Stimulated activated CD8-positive, alpha-beta memory T cell treated with anti-CD3 and anti-CD28 coated beads, Interleukin-12 subunit alpha, Interleukin-12 subunit beta, amount 100 ng/mL, for 1 hour (primary cell): ENCODE results near the gene AMTN.
A peak's percentile ranks its signal among the peaks of the same experiment; 100 is the strongest.
"Not testable (repeated sequence)": the region's sequence is repeated elsewhere in the genome, so short reads cannot be mapped to it uniquely, and the experiment has no call there.

ENCODE experiments used
- DNase-seq: peaks from one replicate; pipeline ENCODE4 v3.0.0-alpha.2; 2020; ENCODE audit warnings: low read depth

Gene AMTN

GRCh38 chr4:70518269-70518668, at the start of gene AMTN:
AMTN (plus strand) TSS chr4:70518569; CDS start chr4:70518778, 209 bp downstream.
- no peak for DNase-seq

- no peak for DNase-seq
Measured at GRCh38 chr4:70471897-70472296, 46.5 kb upstream of the AMTN start, which contains the start of gene MUC7. MUC7 (plus strand) TSS chr4:70472197; CDS start chr4:70474022, 1,825 bp downstream.

- DNase-seq = no peak
Measured at GRCh38 chr4:70473679-70474078, 44.7 kb upstream of the AMTN start.

GRCh38 chr4:70488748-70489147, 29.6 kb upstream of the AMTN start:
- DNase-seq = no peak

- no peak for DNase-seq
Measured at GRCh38 chr4:70496231-70496630, 22.1 kb upstream of the AMTN start.

GRCh38 chr4:70501838-70502237, 16.5 kb upstream of the AMTN start:
- DNase-seq = not testable (repeated sequence)

- DNase-seq = no peak
Measured at GRCh38 chr4:70504733-70505132, 13.6 kb upstream of the AMTN start.

GRCh38 chr4:70505151-70505748, 13.1 kb upstream of the AMTN start:
- DNase-seq = peak; percentile 20

- no peak for DNase-seq
Measured at GRCh38 chr4:70508801-70509200, 9.6 kb upstream of the AMTN start.

GRCh38 chr4:70511365-70511764, 7.0 kb upstream of the AMTN start:
- no peak for DNase-seq

GRCh38 chr4:70515367-70516250, 2.8 kb upstream of the AMTN start:
- DNase-seq = no peak

GRCh38 chr4:70518716-70519115, 347 bp downstream of the AMTN start:
- DNase-seq = no peak

GRCh38 chr4:70522626-70523025, 4.3 kb downstream of the AMTN start:
- DNase-seq = no peak

GRCh38 chr4:70530997-70531396, 12.6 kb downstream of the AMTN start:
- DNase-seq = no peak

GRCh38 chr4:70531981-70532380, 13.6 kb downstream of the AMTN start:
- DNase-seq = no peak

GRCh38 chr4:70533211-70533610, 14.8 kb downstream of the AMTN start:
- no peak for DNase-seq

- DNase-seq = no peak
Measured at GRCh38 chr4:70533791-70534190, 15.4 kb downstream of the AMTN start.

GRCh38 chr4:70534886-70535285, 16.5 kb downstream of the AMTN start:
- DNase-seq = not testable (repeated sequence)

- no peak for DNase-seq
Measured at GRCh38 chr4:70538869-70539268, 20.5 kb downstream of the AMTN start.

GRCh38 chr4:70544279-70544868, 26.0 kb downstream of the AMTN start:
- DNase-seq = no peak

- DNase-seq = no peak
Measured at GRCh38 chr4:70556856-70557255, 38.5 kb downstream of the AMTN start.

GRCh38 chr4:70559211-70559830, 41.0 kb downstream of the AMTN start:
- DNase-seq = peak; percentile 4

- DNase-seq = no peak
Measured at GRCh38 chr4:70559924-70560323, 41.6 kb downstream of the AMTN start.
